OCI-LY1 (cell line): ENCODE measurements around the gene BROX.

ENCODE experiments used
- H2AFZ ChIP-seq: fragments of 200-600 bp; sonication (generic), shearing (Covaris generic); 2 replicates; pipeline ENCODE4 v1.6.0; 2014; ENCODE audit warnings: antibody characterized with exemption, mild to moderate bottlenecking, low read length
- H3F3A ChIP-seq: fragments of 200-600 bp; sonication (generic), shearing (Covaris generic); 2 replicates; pipeline ENCODE4 v1.6.0; 2014; ENCODE audit warnings: mild to moderate bottlenecking, antibody characterized with exemption, low read length, moderate library complexity; ENCODE audit not compliant: insufficient read depth
- H3K27ac ChIP-seq: fragments of 200-600 bp; sonication (generic); 2 replicates; pipeline ENCODE4 v1.5.1; 2014; ENCODE audit warnings: low read length, mixed run types, mild to moderate bottlenecking, low read depth; ENCODE audit not compliant: poor library complexity, severe bottlenecking
- H3K27me3 ChIP-seq: fragments of 200-600 bp; sonication (generic); 2 replicates; pipeline ENCODE4 v1.6.0; 2014; ENCODE audit warnings: antibody characterized with exemption, mild to moderate bottlenecking, low read length, moderate library complexity; ENCODE audit not compliant: insufficient read depth
- H3K36me3 ChIP-seq: fragments of 200-600 bp; sonication (generic); 2 replicates; pipeline ENCODE4 v1.6.1; 2014; ENCODE audit warnings: mild to moderate bottlenecking, antibody characterized with exemption, low read length, moderate library complexity, mixed read lengths; ENCODE audit not compliant: insufficient read depth
- H3K4me1 ChIP-seq: fragments of 200-600 bp; sonication (generic); 2 replicates; pipeline ENCODE4 v1.5.1; 2014; ENCODE audit warnings: mild to moderate bottlenecking, low read length, moderate library complexity; ENCODE audit not compliant: insufficient read depth, severe bottlenecking
- H3K4me2 ChIP-seq: fragments of 200-600 bp; sonication (generic), shearing (Covaris generic); 2 replicates; pipeline ENCODE4 v1.6.1; 2014; ENCODE audit warnings: low read length
- H3K4me3 ChIP-seq: fragments of 200-600 bp; sonication (generic); 2 replicates; pipeline ENCODE4 v1.5.1; 2014; ENCODE audit warnings: low read length, low read depth, mild to moderate bottlenecking, mixed read lengths; ENCODE audit not compliant: poor library complexity, severe bottlenecking
- H3K79me2 ChIP-seq: fragments of 200-600 bp; shearing (Covaris generic); 2 replicates; pipeline ENCODE4 v1.6.1; 2016; ENCODE audit warnings: mixed run types, low read length, mixed read lengths; ENCODE audit not compliant: insufficient read depth
- H3K9ac ChIP-seq: fragments of 200-600 bp; sonication (generic), shearing (Covaris generic); 2 replicates; pipeline ENCODE4 v1.6.1; 2014; ENCODE audit warnings: mild to moderate bottlenecking, low read length, mixed read lengths
- H3K9me2 ChIP-seq: fragments of 200-600 bp; sonication (generic), shearing (Covaris generic); 2 replicates; pipeline ENCODE4 v1.6.1; 2014; ENCODE audit warnings: low read depth, mild to moderate bottlenecking, low read length, mixed read lengths
- H3K9me3 ChIP-seq: fragments of 200-600 bp; shearing (Covaris generic); 2 replicates; pipeline ENCODE4 v1.6.1; 2014; ENCODE audit warnings: low read length, mixed read lengths
- H4K20me1 ChIP-seq: fragments of 200-600 bp; sonication (generic), shearing (Covaris generic); 2 replicates; pipeline ENCODE4 v1.6.0; 2016; ENCODE audit warnings: mild to moderate bottlenecking, low read length; ENCODE audit not compliant: insufficient read depth
- CTCF ChIP-seq: fragments of 200-600 bp; sonication (generic), shearing (Covaris generic); IDR thresholded peaks from 2 replicates; pipeline ENCODE4 v1.5.1; 2017; ENCODE audit warnings: mild to moderate bottlenecking, antibody characterized with exemption, low read length, moderate library complexity, mixed read lengths
- EZH2 ChIP-seq: fragments of 200-600 bp; sonication (generic), shearing (Covaris generic); IDR thresholded peaks from 2 replicates; pipeline ENCODE4 v1.8.0; 2017; ENCODE audit warnings: borderline replicate concordance, mixed run types, mild to moderate bottlenecking, antibody characterized with exemption, low read length, moderate library complexity, mixed read lengths

BROX gene

DNA sequence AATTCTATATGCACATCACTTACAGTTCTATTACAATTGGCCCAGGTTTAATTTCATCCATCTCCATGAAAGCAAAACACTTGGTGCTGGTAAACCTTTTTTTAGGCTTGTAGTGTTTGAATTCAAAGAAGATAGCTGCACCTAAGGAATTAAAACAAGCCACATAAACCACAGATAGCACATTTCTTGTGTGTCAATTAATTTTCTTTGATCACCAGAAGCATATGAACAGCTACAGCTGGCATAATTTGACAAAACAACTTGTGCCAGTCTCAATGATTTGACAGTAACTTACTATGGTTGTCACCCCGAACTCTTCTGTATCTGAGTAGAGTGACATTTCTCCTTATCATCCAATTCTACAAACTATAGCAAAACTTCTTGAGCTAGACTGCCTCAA is 42.3 kb upstream of the BROX start:
- H3K9me3 ChIP-seq, result no peaks in the 10 kb centered on the region
- H3K79me2 ChIP-seq, result no peaks in the 10 kb centered on the region
- H3K4me1 ChIP-seq, result no peaks in the 10 kb centered on the region
- 0 out of 2 replicates have a peak, but pooled peaks cover 2% of the 10 kb centered on the region for H3F3A ChIP-seq
- H3K9ac ChIP-seq, result no peak overlapping the region
- no peak overlapping the region for H3K4me2 ChIP-seq
- H4K20me1 ChIP-seq, result no peaks in the 10 kb centered on the region
- H3K27me3 ChIP-seq, result no peaks in the 10 kb centered on the region
- no peak overlapping the region for H3K4me3 ChIP-seq
- H3K9me2 ChIP-seq, result no peaks in the 10 kb centered on the region
- TF ChIP-seq CTCF (no peak), EZH2 (no peak)
- peaks cover 57% of the 10 kb centered on the region for H3K36me3 ChIP-seq
- no peak overlapping the region for H2AFZ ChIP-seq
- H3K27ac ChIP-seq, result no peak overlapping the region

DNA sequence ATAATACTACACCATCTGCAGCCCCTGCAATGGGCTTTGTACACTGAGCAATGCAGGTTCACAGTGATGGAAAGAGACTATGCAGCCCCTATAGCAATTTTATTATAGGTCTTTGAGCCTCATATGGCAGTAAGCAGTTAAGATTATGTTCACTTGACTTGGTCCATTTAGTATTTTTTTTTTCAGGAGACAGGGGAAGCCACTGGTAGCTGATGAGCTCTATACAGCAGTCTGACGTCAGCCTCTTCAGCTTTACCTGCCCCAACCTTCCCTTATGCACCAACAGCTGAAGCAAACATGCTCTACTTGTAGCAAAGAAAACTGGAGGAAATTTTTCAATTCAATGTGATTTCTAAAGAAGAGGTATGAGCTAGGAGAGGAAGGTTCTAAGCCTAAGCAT is 32.3 kb upstream of the BROX start:
- 0 out of 2 replicates have a peak, but pooled peaks cover under 1% of the 10 kb centered on the region for H3F3A ChIP-seq

GRCh38 chr1:222691016-222691415 is 21.3 kb upstream of the BROX start:
- H3K9ac ChIP-seq, result no peak overlapping the region
- H3K27me3 ChIP-seq, result no peaks in the 10 kb centered on the region
- H4K20me1 ChIP-seq, result no peaks in the 10 kb centered on the region
- H3K4me1 ChIP-seq, result no peaks in the 10 kb centered on the region
- no peak overlapping the region for H2AFZ ChIP-seq
- TF ChIP-seq EZH2 (no peak), CTCF (no peak)
- no peak overlapping the region for H3K27ac ChIP-seq
- H3K36me3 ChIP-seq, result peaks cover 5% of the 10 kb centered on the region; the same call in 1 of the 2 replicates
- H3K79me2 ChIP-seq, result no peaks in the 10 kb centered on the region
- H3K4me2 ChIP-seq, result no peak overlapping the region
- no peaks in the 10 kb centered on the region for H3K9me2 ChIP-seq
- no peaks in the 10 kb centered on the region for H3F3A ChIP-seq
- H3K9me3 ChIP-seq, result no peaks in the 10 kb centered on the region
- no peak overlapping the region for H3K4me3 ChIP-seq

More for the DNA sequence above, 32.3 kb upstream of the BROX start:
- H3K9ac ChIP-seq, result no peak overlapping the region
- H3K79me2 ChIP-seq, result no peaks in the 10 kb centered on the region
- H4K20me1 ChIP-seq, result no peaks in the 10 kb centered on the region
- no peak overlapping the region for H3K4me2 ChIP-seq
- H3K4me1 ChIP-seq, result no peaks in the 10 kb centered on the region
- H3K9me2 ChIP-seq, result no peaks in the 10 kb centered on the region
- H2AFZ ChIP-seq, result no peak overlapping the region
- no peak overlapping the region for H3K4me3 ChIP-seq
- H3K9me3 ChIP-seq, result no peaks in the 10 kb centered on the region
- H3K27ac ChIP-seq, result no peak overlapping the region
- H3K36me3 ChIP-seq, result peaks cover 13% of the 10 kb centered on the region; the same call in 1 of the 2 replicates
- no peak for TF ChIP-seq EZH2
- no peak for TF ChIP-seq CTCF
- no peaks in the 10 kb centered on the region for H3K27me3 ChIP-seq
